Measurements from ENCODE around the gene FNDC11. TPM values are rescaled to one million over a fixed set of nuclear protein-coding genes. Genes with fewer than 3 reads are reported as not detected.

Gene FNDC11
- polyA plus RNA-seq, 2 of the 4 experiments (the other 2 are of a cell fraction), result 0.14 to 0.18 TPM

DNA sequence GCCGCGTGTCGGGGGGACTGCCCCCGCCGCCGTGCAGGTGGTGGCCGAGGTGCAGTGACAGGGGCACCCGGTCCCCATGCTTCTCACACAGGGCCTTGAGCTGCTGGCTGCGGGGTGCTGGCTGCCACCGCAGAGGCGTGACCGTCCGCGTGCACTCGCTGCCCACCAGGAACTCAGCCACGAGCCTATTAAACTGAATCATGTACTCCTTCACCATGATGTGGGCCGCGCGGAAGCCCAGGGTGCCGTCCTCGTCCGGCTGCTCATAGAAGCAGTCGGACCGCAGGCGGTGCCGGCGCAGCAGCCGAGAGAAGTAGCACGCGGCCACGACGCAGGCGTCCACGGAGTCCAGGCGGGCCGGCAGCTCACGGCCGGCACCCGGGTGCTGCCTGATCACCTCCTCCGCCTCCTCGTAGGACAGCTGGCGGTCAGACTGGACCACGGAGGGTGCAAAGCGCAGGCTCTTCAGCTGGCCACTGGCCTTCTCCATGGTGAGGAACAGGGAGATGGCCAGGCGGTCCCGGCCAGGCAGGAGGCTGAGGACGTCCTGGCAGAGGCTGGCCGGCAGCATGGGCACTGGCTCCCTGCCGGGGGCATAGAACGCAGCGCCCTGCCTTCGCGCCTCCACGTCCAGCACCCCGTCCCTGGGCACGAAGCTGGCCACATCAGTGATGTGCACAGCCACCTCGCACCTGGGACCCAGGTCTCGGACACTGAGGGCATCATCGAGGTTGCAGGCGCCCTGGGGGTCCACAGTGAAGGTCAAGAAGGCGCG is 10.3 kb downstream of the FNDC11 start:
- no peaks in the 10 kb centered on the region for H3K9me3 ChIP-seq
- no peak overlapping the region for H3K27ac ChIP-seq
- FAIRE-seq, result no peak
- 92% methylated on average over 42 of the region's 62 CpGs for WGBS (ENCODE audit: missing lambda C conversion rate)
- H3K4me1 ChIP-seq, result no peaks in the 10 kb centered on the region
- DNase-seq (ENCODE audit: low read depth in 1 of 2, low spot score in 1 of 2), result no peak
- no peak overlapping the region for H3K4me2 ChIP-seq
- ChIA-PET CTCF (interaction anchor here (0.9 to 7.6 kb wide), 5 partner anchors 9 to 410 kb away, joined by 3 to 49 read pairs (median 3); partner anchors contain the start of gene PTK6), POLR2A (no interaction called here)
- no peak overlapping the region for H3K4me3 ChIP-seq
- ATAC-seq, result no peak
- TF ChIP-seq MAFK (IDR thresholded peaks at IDR 0.05; ENCODE audit: partially characterized antibody) (no peak), KDM1A (IDR thresholded peaks at IDR 0.05; ENCODE audit: low read depth) (no peak), ZC3H11A (IDR thresholded peaks at IDR 0.05) (no peak)

DNA sequence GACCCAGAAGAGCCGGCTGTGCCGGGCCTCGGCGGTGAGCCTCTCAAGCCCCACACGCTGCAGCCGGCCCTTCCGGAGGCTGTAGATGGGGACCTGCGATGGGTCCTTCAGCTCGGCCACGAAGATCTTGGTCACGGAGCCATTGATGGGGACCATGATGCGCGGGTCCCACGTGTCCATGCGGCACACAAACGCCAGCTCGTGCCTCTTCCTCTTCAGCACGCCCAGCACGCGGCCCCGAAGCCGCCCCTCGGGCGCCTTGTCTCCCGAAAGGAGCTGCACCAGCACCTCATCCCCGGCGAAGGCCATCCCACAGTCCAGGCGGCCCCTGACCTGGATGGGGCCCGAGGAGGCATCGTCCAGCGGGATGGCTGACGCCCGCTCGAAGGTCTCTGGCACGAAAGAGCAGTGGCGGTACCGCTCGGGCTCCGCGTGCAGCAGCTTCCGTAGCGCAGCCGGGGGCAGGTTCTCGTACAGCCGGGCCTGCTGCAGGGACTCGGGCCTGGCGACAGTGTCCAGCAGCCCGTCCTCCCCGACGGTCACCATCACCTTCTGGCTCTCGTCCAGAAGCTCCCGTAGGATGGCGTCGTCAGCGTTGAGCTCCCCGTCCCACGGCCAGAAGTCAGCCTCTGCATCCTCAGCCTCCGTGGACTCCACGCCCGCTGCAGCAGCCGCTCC is 11.2 kb downstream of the FNDC11 start:
- CTCF ChIA-PET, result interaction anchor here (0.9 to 7.6 kb wide), 4 partner anchors 18 to 409 kb away, joined by 3 to 49 read pairs (median 3); partner anchors contain the start of genes PTK6 and SRMS
- FAIRE-seq (no peak), DNase-seq (ENCODE audit: low read depth in 1 of 2, low spot score in 1 of 2) (no peak), ATAC-seq (no peak)
- TF ChIP-seq JUN (IDR thresholded peaks at IDR 0.05) (no peak), ZSCAN20 (CRISPR knock-in tag; IDR thresholded peaks at IDR 0.05) (no peak), HOXB13 (CRISPR knock-in tag; IDR thresholded peaks at IDR 0.05; ENCODE audit: low read depth) (no peak), CBX2 (IDR thresholded peaks at IDR 0.05; ENCODE audit: borderline replicate concordance, low read depth) (no peak), RFX5 (IDR thresholded peaks at IDR 0.05) (no peak), JUNB (IDR thresholded peaks at IDR 0.05) (no peak), GATA3 (IDR thresholded peaks at IDR 0.05; ENCODE audit: borderline replicate concordance) (no peak), RAD21 (conservative IDR thresholded peaks at IDR 0.05 in 1 of 2, IDR thresholded peaks at IDR 0.05 in 1 of 2) (no peak), NFE2L2 (conservative IDR thresholded peaks at IDR 0.05; ENCODE audit: low read length) (no peak), POLR2A (IDR thresholded peaks at IDR 0.05; ENCODE audit: low read length) (no peak)
- TF ChIP-seq, protein P1, sequence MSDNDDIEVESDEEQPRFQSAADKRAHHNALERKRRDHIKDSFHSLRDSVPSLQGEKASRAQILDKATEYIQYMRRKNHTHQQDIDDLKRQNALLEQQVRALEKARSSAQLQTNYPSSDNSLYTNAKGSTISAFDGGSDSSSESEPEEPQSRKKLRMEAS (IDR thresholded peaks at IDR 0.05), result no peak
- TF ChIP-seq, protein P2, sequence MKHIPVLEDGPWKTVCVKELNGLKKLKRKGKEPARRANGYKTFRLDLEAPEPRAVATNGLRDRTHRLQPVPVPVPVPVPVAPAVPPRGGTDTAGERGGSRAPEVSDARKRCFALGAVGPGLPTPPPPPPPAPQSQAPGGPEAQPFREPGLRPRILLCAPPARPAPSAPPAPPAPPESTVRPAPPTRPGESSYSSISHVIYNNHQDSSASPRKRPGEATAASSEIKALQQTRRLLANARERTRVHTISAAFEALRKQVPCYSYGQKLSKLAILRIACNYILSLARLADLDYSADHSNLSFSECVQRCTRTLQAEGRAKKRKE (CRISPR knock-in tag; IDR thresholded peaks at IDR 0.05; ENCODE audit: low read depth), result no peak
- TF ChIP-seq, protein P3, sequence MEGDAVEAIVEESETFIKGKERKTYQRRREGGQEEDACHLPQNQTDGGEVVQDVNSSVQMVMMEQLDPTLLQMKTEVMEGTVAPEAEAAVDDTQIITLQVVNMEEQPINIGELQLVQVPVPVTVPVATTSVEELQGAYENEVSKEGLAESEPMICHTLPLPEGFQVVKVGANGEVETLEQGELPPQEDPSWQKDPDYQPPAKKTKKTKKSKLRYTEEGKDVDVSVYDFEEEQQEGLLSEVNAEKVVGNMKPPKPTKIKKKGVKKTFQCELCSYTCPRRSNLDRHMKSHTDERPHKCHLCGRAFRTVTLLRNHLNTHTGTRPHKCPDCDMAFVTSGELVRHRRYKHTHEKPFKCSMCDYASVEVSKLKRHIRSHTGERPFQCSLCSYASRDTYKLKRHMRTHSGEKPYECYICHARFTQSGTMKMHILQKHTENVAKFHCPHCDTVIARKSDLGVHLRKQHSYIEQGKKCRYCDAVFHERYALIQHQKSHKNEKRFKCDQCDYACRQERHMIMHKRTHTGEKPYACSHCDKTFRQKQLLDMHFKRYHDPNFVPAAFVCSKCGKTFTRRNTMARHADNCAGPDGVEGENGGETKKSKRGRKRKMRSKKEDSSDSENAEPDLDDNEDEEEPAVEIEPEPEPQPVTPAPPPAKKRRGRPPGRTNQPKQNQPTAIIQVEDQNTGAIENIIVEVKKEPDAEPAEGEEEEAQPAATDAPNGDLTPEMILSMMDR (IDR thresholded peaks at IDR 0.05), result no peak
- no peaks in the 10 kb centered on the region for H3K9me3 ChIP-seq
- H3K4me3 ChIP-seq, result no peak overlapping the region
- no peak overlapping the region for H3K4me2 ChIP-seq
- WGBS (ENCODE audit: missing lambda C conversion rate), result 94% methylated on average over 51 of the region's 61 CpGs
- H3K27ac ChIP-seq, result no peak overlapping the region
- POLR2A ChIA-PET, result no interaction called here
- H3K4me1 ChIP-seq, result no peaks in the 10 kb centered on the region

DNA sequence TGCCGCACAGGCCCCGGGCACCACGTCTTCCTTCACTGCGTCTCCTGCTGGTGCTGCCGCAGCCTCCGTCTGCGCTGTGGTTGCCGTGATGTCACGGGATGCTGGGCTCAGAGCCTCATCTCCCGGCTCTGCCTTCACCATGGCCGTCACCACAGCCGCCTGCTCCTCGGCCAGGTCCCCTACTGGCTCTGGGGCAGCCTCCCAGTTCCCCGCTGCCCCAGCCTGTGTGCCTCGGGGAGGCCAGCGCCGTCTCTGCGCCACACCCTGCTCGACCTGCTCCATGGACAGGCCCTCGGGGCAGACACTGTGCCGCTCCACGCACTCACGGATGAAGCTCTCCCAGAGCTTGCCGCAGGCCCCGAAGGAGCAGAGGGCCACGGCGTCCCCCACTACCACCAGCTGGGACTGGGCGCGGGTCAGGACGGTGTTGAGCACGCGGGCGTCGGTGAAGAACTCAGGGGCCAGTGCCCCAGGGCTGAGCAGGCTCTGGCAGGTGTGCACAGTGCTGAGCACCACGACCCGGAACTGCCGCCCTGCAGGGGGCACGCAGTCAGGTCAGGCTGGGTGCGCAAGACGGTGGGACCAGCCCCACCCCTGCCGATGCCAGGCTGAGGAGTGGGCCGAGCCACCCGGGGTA is 11.9 kb downstream of the FNDC11 start:
- FAIRE-seq (no peak), DNase-seq (ENCODE audit: low read depth in 1 of 2, low spot score in 1 of 2) (no peak), ATAC-seq (no peak)
- Histone ChIP-seq H3K4me1 (no peaks in the 10 kb centered on the region), H3K9me3 (no peaks in the 10 kb centered on the region), H3K27ac (no peak overlapping the region), H3K4me3 (no peak overlapping the region), H3K4me2 (no peak overlapping the region)
- WGBS (ENCODE audit: missing lambda C conversion rate), result 94% methylated on average over 36 of the region's 43 CpGs
- POLR2A ChIA-PET, result no interaction called here
- CTCF ChIA-PET, result interaction anchor here (0.9 to 7.6 kb wide), 4 partner anchors 15 to 408 kb away, joined by 3 to 49 read pairs (median 4); partner anchors contain the start of genes PTK6 and SRMS
- TF ChIP-seq, protein P1 (IDR thresholded peaks at IDR 0.05), result no peak
- TF ChIP-seq HEYL (CRISPR knock-in tag; IDR thresholded peaks at IDR 0.05), result no peak
- TF ChIP-seq FOSL2 (IDR thresholded peaks at IDR 0.05), result no peak
- TF ChIP-seq FOSL2 (CRISPR knock-in tag; IDR thresholded peaks at IDR 0.05), result no peak
- TF ChIP-seq MAFK (IDR thresholded peaks at IDR 0.05; ENCODE audit: partially characterized antibody), result no peak
- TF ChIP-seq EP300 (IDR thresholded peaks at IDR 0.05), result no peak
- TF ChIP-seq, protein P4, sequence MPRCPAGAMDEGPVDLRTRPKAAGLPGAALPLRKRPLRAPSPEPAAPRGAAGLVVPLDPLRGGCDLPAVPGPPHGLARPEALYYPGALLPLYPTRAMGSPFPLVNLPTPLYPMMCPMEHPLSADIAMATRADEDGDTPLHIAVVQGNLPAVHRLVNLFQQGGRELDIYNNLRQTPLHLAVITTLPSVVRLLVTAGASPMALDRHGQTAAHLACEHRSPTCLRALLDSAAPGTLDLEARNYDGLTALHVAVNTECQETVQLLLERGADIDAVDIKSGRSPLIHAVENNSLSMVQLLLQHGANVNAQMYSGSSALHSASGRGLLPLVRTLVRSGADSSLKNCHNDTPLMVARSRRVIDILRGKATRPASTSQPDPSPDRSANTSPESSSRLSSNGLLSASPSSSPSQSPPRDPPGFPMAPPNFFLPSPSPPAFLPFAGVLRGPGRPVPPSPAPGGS (IDR thresholded peaks at IDR 0.05), result no peak
- TF ChIP-seq CHD4 (IDR thresholded peaks at IDR 0.05; ENCODE audit: borderline replicate concordance), result no peak
- TF ChIP-seq, protein P5, sequence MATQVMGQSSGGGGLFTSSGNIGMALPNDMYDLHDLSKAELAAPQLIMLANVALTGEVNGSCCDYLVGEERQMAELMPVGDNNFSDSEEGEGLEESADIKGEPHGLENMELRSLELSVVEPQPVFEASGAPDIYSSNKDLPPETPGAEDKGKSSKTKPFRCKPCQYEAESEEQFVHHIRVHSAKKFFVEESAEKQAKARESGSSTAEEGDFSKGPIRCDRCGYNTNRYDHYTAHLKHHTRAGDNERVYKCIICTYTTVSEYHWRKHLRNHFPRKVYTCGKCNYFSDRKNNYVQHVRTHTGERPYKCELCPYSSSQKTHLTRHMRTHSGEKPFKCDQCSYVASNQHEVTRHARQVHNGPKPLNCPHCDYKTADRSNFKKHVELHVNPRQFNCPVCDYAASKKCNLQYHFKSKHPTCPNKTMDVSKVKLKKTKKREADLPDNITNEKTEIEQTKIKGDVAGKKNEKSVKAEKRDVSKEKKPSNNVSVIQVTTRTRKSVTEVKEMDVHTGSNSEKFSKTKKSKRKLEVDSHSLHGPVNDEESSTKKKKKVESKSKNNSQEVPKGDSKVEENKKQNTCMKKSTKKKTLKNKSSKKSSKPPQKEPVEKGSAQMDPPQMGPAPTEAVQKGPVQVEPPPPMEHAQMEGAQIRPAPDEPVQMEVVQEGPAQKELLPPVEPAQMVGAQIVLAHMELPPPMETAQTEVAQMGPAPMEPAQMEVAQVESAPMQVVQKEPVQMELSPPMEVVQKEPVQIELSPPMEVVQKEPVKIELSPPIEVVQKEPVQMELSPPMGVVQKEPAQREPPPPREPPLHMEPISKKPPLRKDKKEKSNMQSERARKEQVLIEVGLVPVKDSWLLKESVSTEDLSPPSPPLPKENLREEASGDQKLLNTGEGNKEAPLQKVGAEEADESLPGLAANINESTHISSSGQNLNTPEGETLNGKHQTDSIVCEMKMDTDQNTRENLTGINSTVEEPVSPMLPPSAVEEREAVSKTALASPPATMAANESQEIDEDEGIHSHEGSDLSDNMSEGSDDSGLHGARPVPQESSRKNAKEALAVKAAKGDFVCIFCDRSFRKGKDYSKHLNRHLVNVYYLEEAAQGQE (IDR thresholded peaks at IDR 0.05), result no peak
- TF ChIP-seq EHF (CRISPR knock-in tag; IDR thresholded peaks at IDR 0.05), result no peak
- TF ChIP-seq KDM5A (IDR thresholded peaks at IDR 0.05), result no peak
